Left forelimb (tissue), 1 donor: ENCODE results near the gene C15orf62.

Experiments used
- DNase-seq: peaks from one replicate; pipeline ENCODE4 v3.0.0-alpha.2; 2018; ENCODE audit warnings: low spot score

C15orf62 gene, protein sequence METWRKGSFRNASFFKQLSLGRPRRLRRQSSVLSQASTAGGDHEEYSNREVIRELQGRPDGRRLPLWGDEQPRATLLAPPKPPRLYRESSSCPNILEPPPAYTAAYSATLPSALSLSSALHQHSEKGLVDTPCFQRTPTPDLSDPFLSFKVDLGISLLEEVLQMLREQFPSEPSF

DNA sequence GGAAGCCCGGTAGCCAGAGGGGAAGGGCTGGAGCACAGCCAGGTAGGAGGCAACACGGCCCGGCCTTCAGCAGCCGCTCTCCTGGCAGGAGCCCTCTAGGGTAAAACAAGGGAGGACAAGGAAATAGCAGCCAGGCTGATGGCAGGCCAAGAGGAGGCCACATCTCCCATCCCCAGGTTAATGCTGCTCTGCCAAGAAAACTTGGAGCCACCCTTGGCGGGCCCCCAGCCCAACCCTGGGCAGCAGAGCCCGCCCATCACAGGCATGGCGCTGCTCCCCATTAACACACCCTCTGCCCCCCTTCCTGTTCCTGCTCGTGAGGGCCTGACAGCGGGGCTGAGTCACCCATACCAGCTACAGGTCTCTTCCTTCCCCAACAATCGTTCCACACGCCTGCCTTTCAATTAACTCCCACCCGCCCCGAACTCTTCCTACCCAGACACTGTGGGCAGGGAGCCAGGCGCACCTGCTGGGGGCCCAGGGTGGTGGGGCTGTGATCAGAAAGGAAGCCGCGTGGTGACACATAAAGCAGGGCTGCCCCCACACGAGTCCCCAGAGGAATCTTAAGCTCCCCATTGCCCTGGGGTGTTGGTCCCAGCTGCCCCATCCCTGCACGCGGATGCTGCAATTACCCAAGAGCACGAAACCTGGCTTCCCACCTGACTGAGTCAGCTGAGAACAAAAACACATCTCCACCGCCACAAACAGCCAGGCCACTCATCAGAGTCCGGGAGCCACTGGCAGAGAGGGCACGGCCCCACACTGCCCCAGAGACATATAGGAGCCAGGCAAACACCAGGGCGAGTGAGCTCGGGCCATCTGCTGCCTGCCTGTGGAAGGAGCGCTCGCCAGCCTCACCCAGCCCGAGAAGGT is at the start of gene C15orf62:
Gene C15orf62 (plus strand): TSS at position 707 of the 873 bp plus-strand sequence. CDS start 516 bp downstream, outside the sequence.
- no peak for DNase-seq

DNA sequence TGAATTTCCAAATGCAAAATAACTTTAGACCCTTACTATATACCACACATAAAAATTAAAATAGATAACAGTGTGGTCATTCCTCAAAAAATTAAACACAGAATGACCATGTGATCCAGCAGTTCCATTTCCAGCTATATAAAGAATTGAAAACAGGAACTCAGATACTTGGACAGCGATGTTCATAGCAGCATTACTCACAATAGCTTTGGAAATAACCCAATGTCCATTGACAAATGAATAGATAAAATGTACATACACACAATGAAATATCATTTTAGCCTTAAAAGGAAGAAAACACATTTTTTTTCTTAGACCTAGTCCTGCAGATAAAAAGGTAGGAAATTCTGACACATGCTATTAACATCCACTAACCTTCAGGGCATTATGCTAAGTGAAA is 48.1 kb upstream of the C15orf62 start:
- no peak for DNase-seq

DNA sequence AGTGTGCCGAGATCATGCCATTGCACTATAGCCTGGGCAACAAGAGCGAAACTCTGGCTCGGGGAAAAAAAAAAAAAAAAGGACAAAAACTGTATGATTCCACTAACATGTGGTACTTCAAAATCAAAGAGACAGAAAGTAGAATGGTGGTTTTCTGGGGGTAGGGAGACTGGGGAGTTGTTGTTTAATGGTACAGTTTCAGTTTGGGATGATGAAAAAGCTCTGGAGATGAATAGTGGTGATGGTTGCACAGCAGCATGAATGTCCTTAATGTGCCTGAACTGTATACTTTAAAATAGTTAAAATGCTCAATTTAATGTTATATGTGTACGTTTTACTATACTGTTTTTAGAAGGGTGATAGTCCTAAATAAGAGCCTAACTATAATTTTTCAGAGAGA is 47.4 kb upstream of the C15orf62 start:
- no peak for DNase-seq

DNA sequence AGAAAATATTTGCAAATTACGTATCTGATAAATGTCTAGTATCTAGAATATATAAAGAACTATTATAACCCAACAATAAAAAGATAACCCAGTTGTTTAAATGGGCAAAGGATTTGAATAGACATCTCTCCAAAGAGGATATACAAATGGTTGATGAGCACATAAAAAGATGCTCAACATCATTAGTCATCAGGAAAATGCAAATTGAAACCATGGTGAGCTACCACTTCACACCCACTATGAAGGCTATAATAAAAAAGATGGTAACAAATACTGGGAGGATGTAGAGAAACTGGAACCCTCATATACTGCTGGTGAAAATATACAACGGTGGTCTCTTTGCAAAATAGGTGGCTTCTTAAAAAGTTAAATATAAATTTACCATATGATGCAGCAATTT is 46.8 kb upstream of the C15orf62 start:
- no peak for DNase-seq

DNA sequence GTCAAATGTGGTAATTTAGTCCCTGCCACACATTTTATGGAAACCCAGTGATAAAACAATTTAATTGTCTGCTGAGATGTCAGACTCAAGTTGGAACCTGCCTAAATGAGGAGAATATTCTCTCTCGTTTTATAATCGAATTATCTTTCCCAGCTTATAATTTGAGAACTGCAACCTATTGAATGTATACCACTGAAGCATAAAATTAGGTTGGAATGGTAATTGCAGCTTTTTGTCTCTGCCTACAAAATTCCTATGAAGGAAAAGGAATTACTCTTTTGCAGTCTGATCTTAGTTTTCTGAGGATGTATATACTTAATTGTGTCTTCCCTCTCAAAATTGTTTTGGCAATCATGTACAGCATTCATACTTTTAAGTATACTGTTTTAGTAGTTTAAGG is 45.9 kb upstream of the C15orf62 start:
- no peak for DNase-seq

DNA sequence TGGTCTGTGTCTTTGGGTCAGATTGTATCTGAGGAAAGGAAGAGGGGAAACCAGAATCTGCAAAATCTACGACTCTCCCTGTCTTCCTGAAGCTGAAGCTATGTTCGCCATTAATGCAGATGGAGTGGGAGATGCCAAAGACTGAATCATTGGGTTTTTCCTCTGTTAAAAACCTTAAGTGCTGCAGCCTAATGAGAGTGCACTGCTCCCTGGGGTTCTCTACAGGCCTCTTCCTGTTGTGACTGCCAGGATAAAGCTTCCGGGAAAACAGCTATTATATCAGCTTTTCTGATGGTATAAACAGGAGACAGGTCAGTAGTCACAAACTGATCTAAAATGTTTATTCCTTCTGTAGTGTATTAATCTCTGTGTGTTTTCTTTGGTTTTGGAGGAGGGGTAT is 38.7 kb upstream of the C15orf62 start:
- no peak for DNase-seq

DNA sequence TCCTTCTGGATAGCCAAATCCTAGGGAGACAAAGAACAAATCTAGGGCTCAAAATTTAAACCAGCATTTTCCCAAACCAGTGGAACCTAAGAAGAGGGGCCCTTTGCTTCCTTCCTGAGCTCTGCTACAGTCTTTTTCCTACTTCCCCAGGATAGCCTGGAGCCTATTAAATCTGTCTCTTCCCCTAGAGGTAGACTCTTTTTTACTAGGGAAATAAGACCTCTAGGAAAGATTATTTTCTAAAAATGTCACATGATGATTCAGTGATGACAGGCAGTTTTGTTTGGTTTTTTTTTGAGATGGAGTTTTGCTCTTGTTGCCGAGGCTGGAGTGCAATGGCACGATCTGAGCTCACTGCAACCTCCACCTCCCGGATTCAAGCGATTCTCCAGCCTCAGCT is 33.2 kb upstream of the C15orf62 start:
- DNase-seq = no peak

DNA sequence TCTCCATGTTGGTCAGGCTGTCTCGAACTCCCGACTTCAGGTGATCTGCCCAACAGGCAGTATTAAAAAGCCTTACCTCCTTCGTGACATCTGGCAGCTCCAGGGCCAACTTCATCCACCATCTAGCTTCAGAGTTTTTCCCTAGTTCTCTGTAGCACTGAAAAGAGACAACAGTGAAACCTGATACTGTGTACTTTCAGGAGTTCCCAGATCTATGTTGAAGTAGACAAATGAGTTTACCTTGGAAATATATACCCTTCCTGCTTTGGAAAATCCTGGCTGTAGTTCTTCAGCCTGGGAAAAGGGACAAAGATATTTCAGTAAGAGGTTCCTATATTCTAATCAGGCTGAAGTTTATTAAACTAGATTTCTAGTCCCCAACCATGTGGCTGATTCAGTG is 32.7 kb upstream of the C15orf62 start:
- DNase-seq = no peak

DNA sequence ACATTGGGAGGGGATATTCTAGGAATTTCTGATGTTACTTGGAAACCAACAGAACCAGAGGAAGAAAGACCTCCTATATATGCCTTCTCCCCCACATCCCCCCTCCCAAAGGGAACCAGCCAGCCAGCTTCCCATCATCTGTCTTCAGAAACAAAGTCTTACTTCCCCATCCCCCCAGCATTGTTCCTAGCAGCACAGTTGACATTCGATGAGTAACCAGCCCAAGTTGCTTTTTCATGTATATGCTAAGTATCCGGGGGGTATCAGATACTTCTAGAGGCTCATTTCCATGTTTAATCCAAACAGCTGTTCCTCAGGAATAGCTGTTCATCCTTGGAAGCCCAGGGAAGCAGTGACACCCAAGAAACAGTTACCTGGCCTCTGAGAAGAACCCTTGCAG is 30.7 kb upstream of the C15orf62 start:
- no peak for DNase-seq

DNA sequence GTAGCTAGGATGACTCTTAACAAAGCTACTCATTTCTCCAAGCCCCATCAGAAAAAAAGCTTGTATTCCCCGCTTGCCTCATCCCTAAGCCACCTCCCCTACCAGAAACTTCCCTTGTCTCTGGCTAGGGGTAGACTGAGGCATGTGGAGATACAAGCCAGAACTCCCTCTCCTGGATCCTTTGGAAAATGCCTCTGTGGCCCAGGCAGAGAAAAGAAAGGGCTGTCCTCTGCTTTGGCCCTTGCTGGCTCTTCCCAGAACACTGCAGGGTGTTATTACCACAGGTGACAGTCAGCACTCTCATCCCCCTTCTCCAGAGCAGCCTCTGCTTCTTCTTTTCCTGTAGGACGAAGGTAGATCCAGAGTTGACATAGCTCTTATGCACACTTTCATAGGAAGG is 29.9 kb upstream of the C15orf62 start:
- no peak for DNase-seq

DNA sequence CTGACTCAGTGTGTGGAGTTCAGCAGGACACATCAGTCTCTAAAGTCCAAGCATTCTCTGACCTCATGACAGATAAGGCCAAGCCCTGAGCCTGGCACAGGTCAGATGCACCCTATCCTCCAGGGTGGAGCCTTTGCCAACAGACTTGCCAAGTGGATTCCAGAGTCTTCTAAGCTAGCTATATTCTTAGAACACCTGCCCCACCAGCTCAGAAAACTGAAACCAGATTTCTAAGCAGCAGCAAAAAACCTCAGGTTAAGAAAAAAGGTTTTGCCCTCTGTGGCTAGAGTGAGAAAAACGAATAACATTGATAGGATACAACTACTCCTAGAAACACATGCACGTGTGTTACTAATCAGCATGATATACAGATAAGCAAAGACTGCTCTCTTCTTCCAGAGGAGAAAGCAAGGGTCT is 26.3 kb upstream of the C15orf62 start:
- no peak for DNase-seq

DNA sequence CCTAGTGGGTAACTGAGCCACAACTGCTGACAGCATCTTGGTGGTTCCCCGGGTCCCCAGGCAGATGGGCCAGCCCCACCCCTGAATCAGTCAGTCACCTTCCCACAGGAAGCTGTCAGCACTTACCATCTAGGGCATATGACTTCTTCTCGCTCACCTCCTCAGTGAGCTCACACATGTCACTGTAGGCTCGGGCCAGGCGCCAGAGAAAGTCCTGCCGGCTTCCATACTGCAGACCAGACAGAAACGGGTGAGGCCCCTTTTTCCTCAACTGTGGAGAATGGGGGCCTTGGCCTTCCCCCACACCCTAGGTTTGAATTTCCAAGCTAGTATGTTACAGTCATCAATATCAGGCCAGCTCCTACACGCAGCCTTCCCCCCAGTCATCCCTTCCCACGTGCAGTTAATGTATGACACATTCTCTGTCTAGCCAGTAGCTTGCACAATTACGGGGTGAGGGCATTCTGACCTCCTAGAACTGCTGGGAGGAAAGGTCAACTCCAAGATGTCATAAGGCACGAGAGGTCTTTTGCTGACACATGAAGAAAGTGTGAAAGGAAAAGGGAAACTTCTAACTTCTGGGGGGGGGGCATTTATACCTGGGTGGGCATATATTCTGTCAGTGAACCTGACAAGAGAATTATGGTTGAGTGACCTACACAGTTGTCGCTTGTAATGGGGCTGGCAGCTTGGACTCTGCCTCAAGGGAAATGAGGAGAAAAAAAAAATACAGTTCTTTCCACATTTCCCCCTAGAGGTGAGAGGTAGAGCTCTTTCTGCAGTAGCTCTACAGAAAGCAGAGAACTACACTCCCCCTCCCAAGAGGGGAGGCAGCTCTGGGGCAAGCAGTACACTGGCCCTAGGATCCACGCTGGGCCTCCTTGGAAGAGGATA is 25.6 kb upstream of the C15orf62 start:
- no peak for DNase-seq

DNA sequence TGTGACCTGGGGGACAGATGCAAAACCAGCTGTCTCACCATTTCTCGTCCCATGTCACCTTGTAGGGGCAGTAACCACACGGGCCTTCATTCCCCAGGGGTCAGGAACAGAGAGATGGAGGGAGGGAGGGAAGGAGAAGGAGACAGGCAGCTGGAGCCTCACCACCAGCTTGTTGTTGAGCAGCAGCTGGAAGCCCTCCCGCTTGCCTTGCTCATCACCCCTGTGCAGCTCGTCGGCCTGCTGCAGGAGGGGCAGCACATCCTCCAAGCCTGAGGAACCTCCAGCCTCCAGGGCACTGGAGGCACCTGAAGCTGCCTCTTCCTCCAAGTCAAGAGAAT is 25.0 kb upstream of the C15orf62 start:
- DNase-seq = no peak

DNA sequence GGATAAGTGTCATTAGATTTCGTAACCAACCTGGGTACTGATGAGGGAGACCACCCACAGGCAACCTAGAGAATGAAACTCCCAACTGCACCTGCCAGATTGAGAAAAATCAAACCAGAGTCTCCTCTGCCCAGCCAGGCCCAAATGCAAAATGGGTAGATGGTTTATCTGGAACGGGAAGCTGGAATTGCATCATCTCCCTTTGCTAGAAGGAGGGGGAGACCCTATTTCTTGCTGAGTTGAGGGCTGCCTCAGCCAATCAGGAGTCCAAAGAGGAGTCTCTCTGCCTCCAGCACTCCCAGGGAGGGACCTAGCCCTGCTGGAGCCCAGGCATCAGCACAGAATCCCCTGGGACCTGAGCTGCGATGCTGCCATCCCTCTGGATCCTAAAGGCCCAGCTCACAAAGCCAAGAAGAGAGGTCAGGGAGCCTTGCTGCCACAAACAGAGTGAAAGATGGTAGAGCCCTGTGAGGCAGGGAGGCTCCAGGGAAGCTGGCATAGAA is 22.8 kb upstream of the C15orf62 start:
- DNase-seq = no peak

DNA sequence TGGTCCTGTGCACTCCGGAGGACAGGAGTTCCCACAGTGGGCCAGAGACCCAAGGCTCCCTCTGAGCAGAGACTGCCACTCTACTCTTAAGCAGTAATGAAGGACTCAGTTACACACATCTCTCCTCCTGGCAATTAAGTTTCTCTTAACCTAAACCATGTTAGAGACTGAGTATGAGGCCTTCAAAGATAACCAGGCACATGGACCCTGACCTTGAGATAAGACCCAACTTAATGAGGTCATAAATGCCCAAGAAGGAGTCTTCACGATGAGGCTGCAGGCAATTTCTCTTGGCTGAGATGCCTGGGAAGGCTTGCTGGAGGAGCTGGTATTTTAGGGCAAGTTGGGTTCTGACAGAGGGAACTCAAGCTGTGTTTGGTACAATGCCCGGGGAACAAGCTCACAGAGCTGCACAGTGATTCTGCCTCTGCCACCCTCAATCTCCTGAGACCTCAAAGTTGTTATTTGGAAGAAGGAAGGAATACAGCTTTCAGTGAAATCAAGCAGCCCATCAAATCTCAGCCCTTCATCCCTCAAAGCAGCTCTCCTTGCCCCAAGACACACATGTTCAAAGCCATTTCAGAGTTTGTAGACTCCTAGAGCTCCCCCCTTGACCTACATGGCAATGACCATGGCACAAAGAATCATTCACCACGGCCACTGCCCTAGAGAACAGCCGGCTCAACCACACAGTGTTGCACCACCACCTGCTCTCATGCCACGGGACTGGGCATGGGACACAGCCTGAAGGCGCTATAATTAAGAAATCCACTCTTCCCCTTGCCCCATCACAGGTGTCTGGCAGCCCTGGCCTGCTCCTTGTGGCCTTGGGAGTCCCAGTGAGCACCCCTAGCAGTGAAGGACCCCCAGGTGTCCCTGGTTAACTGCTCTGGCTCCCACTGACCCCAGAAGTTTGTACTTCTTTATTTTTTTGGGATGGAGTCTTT is 21.8 kb upstream of the C15orf62 start:
- DNase-seq = no peak

DNA sequence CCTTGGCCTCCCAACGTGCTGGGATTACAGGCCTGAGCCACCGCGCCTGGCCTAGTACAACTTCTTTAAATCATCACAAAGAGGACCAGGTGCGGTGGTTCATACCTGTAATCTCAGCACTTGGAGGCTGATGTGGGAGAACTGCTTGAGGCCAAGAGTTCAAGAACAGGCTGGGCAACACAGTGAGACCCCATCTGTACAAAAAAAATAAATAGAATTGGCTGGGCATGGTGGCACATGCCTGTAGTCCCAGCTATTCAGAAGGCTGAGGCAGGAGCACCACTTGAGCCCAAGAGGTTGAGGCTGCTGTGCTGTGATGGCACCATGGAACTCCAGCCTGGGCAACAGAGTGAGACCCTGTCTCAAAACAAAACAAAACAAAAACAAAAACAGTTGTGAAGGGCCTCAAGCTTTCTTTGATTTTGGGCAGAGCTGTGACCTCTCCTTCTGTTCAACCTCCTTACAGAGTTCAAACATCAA is 20.6 kb upstream of the C15orf62 start:
- no peak for DNase-seq

DNA sequence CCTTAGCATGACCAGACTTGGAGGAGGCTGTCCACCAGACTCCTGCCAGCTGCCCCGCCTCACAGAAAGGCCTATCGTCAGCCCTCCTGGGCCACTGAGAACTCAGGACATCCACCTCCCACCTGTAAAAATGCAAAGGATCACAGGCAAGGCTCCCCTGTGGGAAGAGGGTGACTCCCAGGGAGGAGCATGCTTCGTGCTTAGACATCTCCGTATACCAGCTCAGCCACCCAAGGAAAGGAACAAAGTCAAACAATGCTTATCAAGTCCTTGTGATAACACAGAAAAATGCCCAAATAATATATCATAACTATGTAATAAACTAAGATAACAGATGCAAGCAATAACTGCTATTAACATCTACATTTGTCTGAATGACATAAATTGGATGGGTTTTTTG is 18.9 kb upstream of the C15orf62 start:
- DNase-seq = no peak

DNA sequence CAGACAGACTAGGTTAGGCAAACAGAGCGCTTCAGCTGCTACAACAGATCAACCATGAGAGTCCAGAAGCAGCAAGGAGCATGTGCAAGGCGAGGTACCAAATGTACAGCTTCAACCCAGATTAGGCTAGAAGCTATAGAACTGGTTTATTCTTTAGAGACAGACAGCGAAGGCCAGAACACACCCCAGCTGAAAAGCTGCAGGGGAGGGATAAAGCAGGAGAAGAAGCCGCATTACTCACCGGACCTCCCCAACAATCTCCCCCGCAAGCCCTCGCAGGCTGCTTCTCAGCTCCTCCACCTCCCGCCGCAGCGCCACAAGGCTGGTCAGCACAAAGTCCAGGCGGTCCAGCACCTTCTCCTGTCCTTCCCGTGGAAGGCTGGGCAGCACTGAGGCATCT is 18.0 kb upstream of the C15orf62 start:
- no peak for DNase-seq

DNA sequence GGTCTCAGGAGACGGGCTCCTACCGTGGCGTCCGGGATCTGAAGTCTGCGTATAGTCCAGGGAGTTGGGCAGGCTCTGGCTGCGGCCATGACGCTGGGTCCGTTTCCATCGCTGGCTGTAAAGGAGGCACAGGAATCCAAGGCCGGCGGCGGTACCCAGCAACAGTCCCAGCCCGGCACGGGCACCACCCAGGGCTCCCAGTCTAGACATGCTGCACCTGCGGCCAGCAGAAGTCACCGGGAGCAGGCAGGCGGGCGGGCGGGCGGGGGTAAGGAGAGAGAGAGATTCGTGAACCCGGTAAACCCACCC is 15.3 kb upstream of the C15orf62 start:
- DNase-seq = no peak

DNA sequence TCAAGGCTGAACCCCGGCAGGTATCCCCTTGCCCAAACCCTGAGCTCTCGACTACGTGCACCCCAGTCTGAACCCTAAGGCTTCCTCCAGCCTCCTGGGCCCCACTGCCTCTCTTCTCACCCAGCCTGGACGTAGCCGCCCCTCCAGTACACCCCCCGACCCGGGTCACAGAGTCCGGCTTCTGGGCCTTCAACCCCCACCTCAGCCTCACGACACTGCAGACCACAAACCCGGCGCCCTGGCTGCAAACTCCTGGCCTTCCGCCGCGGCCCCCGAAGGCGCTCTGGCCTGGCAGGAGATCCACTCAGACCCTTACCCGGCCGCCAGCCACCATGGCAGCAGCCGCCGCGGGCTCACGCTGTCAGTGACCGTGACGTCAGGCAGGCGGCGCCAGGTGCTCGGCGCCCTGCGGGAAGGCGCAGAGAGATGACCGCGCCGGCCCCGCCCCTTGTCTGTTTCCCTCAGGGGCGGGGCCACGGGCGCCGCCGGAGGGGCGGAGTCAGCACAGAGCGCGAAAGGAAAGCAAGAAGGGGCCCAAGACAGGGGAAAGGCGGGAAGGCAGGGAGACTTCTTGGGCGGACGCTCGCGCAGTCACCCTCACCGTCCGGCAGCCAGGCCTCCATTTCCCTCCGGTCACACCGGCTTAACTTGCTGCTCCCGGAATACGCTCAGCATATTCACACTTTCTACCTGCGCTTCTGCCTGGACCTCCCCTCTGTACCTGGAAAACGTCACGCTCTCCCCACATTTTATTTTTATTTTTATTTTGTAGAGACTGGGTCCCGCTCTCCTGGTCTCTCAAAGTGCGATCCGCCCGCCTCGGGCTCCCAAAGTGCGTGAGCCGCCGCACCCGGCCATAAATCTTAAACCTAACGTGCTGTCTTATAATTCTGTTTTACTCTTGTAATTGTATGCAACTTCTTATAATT is 14.6 kb upstream of the C15orf62 start, which contains the start of gene RMDN3:
Gene RMDN3 (minus strand): TSS at position 372 of the 929 bp plus-strand sequence. CDS start 471 bp downstream, outside the sequence.
- peak; percentile 93 for DNase-seq
